ENCODE results near the gene ME3. TPM values are rescaled to one million over a fixed set of nuclear protein-coding genes. Genes with fewer than 3 reads are reported as not detected.

The ME3 gene
- total RNA-seq, 1 donor from 2014 or later: 9.7 TPM

- no peak overlapping the region for H3K4me3 Mint-ChIP-seq
- DNase-seq (ENCODE audit: extremely low spot score, unreplicated experiment): no peak
- no peaks in the 10 kb centered on the region for H3K4me1 Mint-ChIP-seq (ENCODE audit: unreplicated experiment)
- no peak for TF ChIP-seq CTCF (conservative IDR thresholded peaks at IDR 0.05)
- H3K9me3 Mint-ChIP-seq: no peaks in the 10 kb centered on the region
- no peaks in the 10 kb centered on the region for H3K36me3 Mint-ChIP-seq
- H3K27ac Mint-ChIP-seq: no peak overlapping the region
- H3K27me3 Mint-ChIP-seq: no peaks in the 10 kb centered on the region
Measured at GRCh38 chr11:86449993-86450629, 222.3 kb downstream of the ME3 start.

GRCh38 chr11:86447763-86448480 is 224.5 kb downstream of the ME3 start:
- H3K27ac Mint-ChIP-seq: no peak overlapping the region
- H3K36me3 Mint-ChIP-seq: no peaks in the 10 kb centered on the region
- no peaks in the 10 kb centered on the region for H3K4me1 Mint-ChIP-seq (ENCODE audit: unreplicated experiment)
- H3K4me3 Mint-ChIP-seq: no peak overlapping the region
- no peaks in the 10 kb centered on the region for H3K27me3 Mint-ChIP-seq
- H3K9me3 Mint-ChIP-seq: no peaks in the 10 kb centered on the region
- TF ChIP-seq CTCF (conservative IDR thresholded peaks at IDR 0.05): no peak
- no peak for DNase-seq (ENCODE audit: extremely low spot score, unreplicated experiment)

GRCh38 chr11:86446924-86447285 is 225.5 kb downstream of the ME3 start:
- H3K4me3 Mint-ChIP-seq: no peak overlapping the region

GRCh38 chr11:86446163-86446923 is 226.1 kb downstream of the ME3 start:
- no peak for DNase-seq (ENCODE audit: extremely low spot score, unreplicated experiment)
- Mint-ChIP-seq H3K4me1 (ENCODE audit: unreplicated experiment) (no peaks in the 10 kb centered on the region), H3K27ac (no peak overlapping the region), H3K27me3 (no peaks in the 10 kb centered on the region), H3K9me3 (no peaks in the 10 kb centered on the region), H3K4me3 (no peak overlapping the region), H3K36me3 (no peaks in the 10 kb centered on the region)
- no peak for TF ChIP-seq CTCF (conservative IDR thresholded peaks at IDR 0.05)

More at GRCh38 chr11:86446924-86447285, 225.5 kb downstream of the ME3 start:
- Mint-ChIP-seq H3K9me3 (no peaks in the 10 kb centered on the region), H3K36me3 (no peaks in the 10 kb centered on the region), H3K4me1 (ENCODE audit: unreplicated experiment) (no peaks in the 10 kb centered on the region), H3K27me3 (no peaks in the 10 kb centered on the region), H3K27ac (no peak overlapping the region)
- TF ChIP-seq CTCF (conservative IDR thresholded peaks at IDR 0.05): no peak
- DNase-seq (ENCODE audit: extremely low spot score, unreplicated experiment): no peak

- no peaks in the 10 kb centered on the region for H3K27me3 Mint-ChIP-seq
- peaks cover 6% of the 10 kb centered on the region for H3K9me3 Mint-ChIP-seq
- H3K36me3 Mint-ChIP-seq: no peaks in the 10 kb centered on the region
- peaks cover 9% of the 10 kb centered on the region for H3K4me1 Mint-ChIP-seq (ENCODE audit: unreplicated experiment)
- no peak for TF ChIP-seq CTCF (conservative IDR thresholded peaks at IDR 0.05)
- no peak for DNase-seq (ENCODE audit: extremely low spot score, unreplicated experiment)
- no peak overlapping the region for H3K4me3 Mint-ChIP-seq
- no peak overlapping the region for H3K27ac Mint-ChIP-seq
Measured at GRCh38 chr11:86444981-86445380, 227.4 kb downstream of the ME3 start.

Data from type B pancreatic cell (in vitro differentiated cells).